Loucy (cell line): ENCODE results near the gene NTN5.

ENCODE experiments used
- H2AFZ ChIP-seq: fragments of 200-600 bp; sonication (generic); 2 replicates; pipeline ENCODE4 v1.6.0; 2016; ENCODE audit warnings: antibody characterized with exemption, mild to moderate bottlenecking, low read length, moderate library complexity
- H3F3A ChIP-seq: fragments of 200-600 bp; 2 replicates; pipeline ENCODE4 v1.6.0; 2016; ENCODE audit warnings: antibody characterized with exemption, low read depth, mild to moderate bottlenecking
- H3K27me3 ChIP-seq: fragments of 200-600 bp; sonication (generic); 2 replicates; pipeline ENCODE4 v1.6.1; 2014; ENCODE audit warnings: low read length, mild to moderate bottlenecking; ENCODE audit not compliant: insufficient read depth, poor library complexity, severe bottlenecking
- H3K36me3 ChIP-seq: fragments of 200-600 bp; sonication (generic); 2 replicates; pipeline ENCODE4 v1.6.1; 2016; ENCODE audit warnings: low read length; ENCODE audit not compliant: insufficient read depth
- H3K4me1 ChIP-seq: fragments of 200-600 bp; sonication (generic); 2 replicates; pipeline ENCODE4 v1.5.1; 2014; ENCODE audit warnings: low read length, mild to moderate bottlenecking; ENCODE audit not compliant: insufficient read depth, poor library complexity, severe bottlenecking
- H3K4me2 ChIP-seq: fragments of 200-600 bp; sonication (generic); 2 replicates; pipeline ENCODE4 v1.6.0; 2014; ENCODE audit warnings: antibody characterized with exemption, low read length, low read depth, mild to moderate bottlenecking; ENCODE audit not compliant: poor library complexity, severe bottlenecking
- H3K4me3 ChIP-seq: fragments of 200-600 bp; sonication (generic); 2 replicates; pipeline ENCODE4 v1.5.1; 2014; ENCODE audit warnings: low read length, mild to moderate bottlenecking, mixed read lengths; ENCODE audit not compliant: poor library complexity, severe bottlenecking
- H3K79me2 ChIP-seq: fragments of 200-600 bp; sonication (generic); 2 replicates; pipeline ENCODE4 v1.6.1; 2014; ENCODE audit warnings: low read length; ENCODE audit not compliant: insufficient read depth
- H3K9ac ChIP-seq: fragments of 200-600 bp; sonication (generic); 2 replicates; pipeline ENCODE4 v1.6.0; 2014; ENCODE audit warnings: mild to moderate bottlenecking, low read depth, low read length, moderate library complexity; ENCODE audit not compliant: poor library complexity, severe bottlenecking
- H3K9me2 ChIP-seq: fragments of 200-600 bp; sonication (generic); replicated peaks from 2 replicates; pipeline ENCODE4 v1.6.1; 2016; ENCODE audit warnings: low read depth, low read length, mixed read lengths
- H3K9me3 ChIP-seq: fragments of 200-600 bp; sonication (generic); 2 replicates; pipeline ENCODE4 v1.6.1; 2014; ENCODE audit warnings: mild to moderate bottlenecking, antibody characterized with exemption, low read length, low read depth; ENCODE audit not compliant: insufficient read depth
- H4K20me1 ChIP-seq: fragments of 200-600 bp; sonication (generic); 2 replicates; pipeline ENCODE4 v1.6.0; 2014; ENCODE audit warnings: antibody characterized with exemption, low read length, mild to moderate bottlenecking; ENCODE audit not compliant: insufficient read depth, poor library complexity, severe bottlenecking
- EZH2phosphoT487 ChIP-seq: fragments of 200-600 bp; IDR thresholded peaks from 2 replicates; pipeline ENCODE4 v1.6.1; 2018; ENCODE audit warnings: antibody characterized with exemption, mild to moderate bottlenecking, moderate library complexity, borderline replicate concordance
- TF ChIP-seq, protein P1 (sequence below): fragments of 200-600 bp; sonication (generic); conservative IDR thresholded peaks from 2 replicates; pipeline ENCODE4 v1.5.1; 2014; ENCODE audit warnings: mild to moderate bottlenecking, antibody characterized with exemption, low read length

Gene NTN5

DNA sequence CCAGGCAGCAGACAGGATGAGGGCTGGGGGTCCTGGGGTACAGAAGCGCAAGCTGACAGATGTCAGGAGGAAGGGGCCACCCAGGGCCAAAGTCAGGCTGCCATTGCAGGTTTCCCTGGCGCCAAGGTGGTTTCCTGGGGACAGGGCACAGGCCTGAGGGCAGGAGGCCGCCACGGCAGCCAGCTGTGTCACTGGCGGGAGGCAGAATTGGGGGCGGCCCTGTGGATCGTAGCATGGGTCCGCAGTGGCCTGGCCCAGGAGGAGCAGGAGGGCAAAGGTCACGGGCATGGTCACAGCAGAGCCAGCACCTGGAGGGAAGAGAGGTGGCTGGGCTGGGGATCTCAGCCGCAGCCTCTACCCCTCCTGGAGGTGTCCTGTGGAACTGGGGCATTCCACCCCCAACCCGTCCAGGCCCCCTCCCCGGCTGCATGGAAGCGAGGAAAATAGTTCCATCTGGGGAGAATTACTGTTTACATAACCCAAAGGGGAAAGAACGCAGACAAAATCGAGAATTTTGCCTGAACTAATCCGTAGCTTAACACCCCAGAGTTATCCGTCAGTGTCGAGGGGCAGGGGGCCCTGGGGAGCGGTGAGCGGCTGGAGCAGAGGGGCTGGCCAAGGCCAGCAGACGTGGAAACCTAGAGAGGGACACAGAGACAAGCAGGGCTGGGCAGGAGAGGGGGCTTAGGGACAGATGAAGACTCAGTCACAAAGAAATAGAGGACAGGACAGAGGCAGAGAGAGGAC, 1.9 kb downstream of the NTN5 start:
- no peak overlapping the region for H3K9ac ChIP-seq
- H3K4me1 ChIP-seq: no peaks in the 10 kb centered on the region
- no peak overlapping the region for H2AFZ ChIP-seq
- no peaks in the 10 kb centered on the region for H3K9me3 ChIP-seq
- H3K4me2 ChIP-seq: no peak overlapping the region
- H3K36me3 ChIP-seq: no peaks in the 10 kb centered on the region
- no peaks in the 10 kb centered on the region for H3K79me2 ChIP-seq
- H3K9me2 ChIP-seq: no peaks in the 10 kb centered on the region
- no peaks in the 10 kb centered on the region for H3F3A ChIP-seq
- H3K27me3 ChIP-seq: no peaks in the 10 kb centered on the region
- no peak overlapping the region for H3K4me3 ChIP-seq
- H4K20me1 ChIP-seq: no peaks in the 10 kb centered on the region
- TF ChIP-seq, protein P1, sequence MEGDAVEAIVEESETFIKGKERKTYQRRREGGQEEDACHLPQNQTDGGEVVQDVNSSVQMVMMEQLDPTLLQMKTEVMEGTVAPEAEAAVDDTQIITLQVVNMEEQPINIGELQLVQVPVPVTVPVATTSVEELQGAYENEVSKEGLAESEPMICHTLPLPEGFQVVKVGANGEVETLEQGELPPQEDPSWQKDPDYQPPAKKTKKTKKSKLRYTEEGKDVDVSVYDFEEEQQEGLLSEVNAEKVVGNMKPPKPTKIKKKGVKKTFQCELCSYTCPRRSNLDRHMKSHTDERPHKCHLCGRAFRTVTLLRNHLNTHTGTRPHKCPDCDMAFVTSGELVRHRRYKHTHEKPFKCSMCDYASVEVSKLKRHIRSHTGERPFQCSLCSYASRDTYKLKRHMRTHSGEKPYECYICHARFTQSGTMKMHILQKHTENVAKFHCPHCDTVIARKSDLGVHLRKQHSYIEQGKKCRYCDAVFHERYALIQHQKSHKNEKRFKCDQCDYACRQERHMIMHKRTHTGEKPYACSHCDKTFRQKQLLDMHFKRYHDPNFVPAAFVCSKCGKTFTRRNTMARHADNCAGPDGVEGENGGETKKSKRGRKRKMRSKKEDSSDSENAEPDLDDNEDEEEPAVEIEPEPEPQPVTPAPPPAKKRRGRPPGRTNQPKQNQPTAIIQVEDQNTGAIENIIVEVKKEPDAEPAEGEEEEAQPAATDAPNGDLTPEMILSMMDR: no peak
- no peak for TF ChIP-seq EZH2phosphoT487

DNA sequence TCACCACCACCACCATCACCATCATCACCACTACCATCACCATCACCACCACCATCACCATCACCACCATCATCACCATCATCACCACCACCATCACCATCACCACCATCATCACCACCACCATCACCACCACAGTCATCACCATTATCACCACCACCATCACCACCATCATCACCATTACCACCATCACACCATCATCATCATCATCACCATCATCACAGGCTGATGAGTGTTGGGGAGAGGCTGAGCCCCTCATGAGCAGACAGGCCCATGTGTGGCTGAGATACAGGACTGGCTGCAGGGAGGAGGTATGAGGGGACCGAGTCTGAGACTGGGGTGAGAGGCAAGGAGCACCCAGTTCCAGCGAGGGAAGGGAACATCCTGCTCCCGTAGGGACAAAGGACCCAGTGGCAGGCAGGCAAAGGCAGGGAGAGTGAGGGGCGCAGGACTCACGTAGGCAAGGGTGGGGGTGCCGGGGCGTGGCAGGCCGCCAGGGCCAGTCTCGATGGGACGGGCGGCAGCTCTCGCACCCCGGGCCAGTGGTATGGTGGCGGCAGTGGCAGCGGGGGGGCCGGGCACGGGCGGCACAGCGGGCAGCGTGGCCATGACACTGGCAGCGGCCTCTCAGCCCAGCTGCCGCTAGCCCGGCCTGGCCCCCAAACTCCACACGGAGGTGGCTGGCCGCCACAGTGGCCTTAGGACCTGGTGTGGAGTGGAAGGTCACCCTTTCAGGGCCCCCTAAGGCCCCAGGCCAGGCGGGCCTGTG, 2.7 kb downstream of the NTN5 start:
- no peaks in the 10 kb centered on the region for H4K20me1 ChIP-seq
- no peaks in the 10 kb centered on the region for H3K27me3 ChIP-seq
- H3F3A ChIP-seq: no peaks in the 10 kb centered on the region
- H3K9me2 ChIP-seq: no peaks in the 10 kb centered on the region
- no peak overlapping the region for H3K4me3 ChIP-seq
- H3K4me2 ChIP-seq: no peak overlapping the region
- TF ChIP-seq EZH2phosphoT487: no peak
- TF ChIP-seq, protein P1: no peak
- H3K9me3 ChIP-seq: no peaks in the 10 kb centered on the region
- no peak overlapping the region for H2AFZ ChIP-seq
- H3K79me2 ChIP-seq: no peaks in the 10 kb centered on the region
- no peaks in the 10 kb centered on the region for H3K36me3 ChIP-seq
- H3K9ac ChIP-seq: no peak overlapping the region
- H3K4me1 ChIP-seq: no peaks in the 10 kb centered on the region

DNA sequence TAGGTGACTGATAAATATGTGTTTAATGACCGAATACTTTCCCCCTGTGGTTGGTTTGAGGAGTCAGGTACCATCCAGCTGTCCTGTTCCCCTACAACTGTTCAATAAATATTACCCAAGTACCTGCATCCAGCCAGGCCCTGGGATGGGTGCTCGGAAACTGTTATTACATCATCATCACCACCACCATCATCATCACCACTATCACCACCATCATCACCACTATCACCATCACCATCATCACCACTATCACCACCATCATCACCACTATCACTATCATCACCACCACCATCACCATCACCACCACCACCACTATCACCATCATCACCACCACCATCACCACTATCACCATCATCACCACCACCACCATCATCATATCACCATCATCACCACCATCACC, 4.1 kb downstream of the NTN5 start:
- H4K20me1 ChIP-seq: no peaks in the 10 kb centered on the region
- no peak overlapping the region for H2AFZ ChIP-seq
- no peaks in the 10 kb centered on the region for H3K9me3 ChIP-seq
- no peaks in the 10 kb centered on the region for H3K9me2 ChIP-seq
- H3K4me1 ChIP-seq: no peaks in the 10 kb centered on the region
- TF ChIP-seq, protein P1: no peak
- no peak for TF ChIP-seq EZH2phosphoT487
- no peaks in the 10 kb centered on the region for H3K27me3 ChIP-seq
- no peak overlapping the region for H3K9ac ChIP-seq
- H3K79me2 ChIP-seq: no peaks in the 10 kb centered on the region
- no peaks in the 10 kb centered on the region for H3K36me3 ChIP-seq
- no peak overlapping the region for H3K4me3 ChIP-seq
- no peak overlapping the region for H3K4me2 ChIP-seq
- H3F3A ChIP-seq: no peaks in the 10 kb centered on the region
